ENCODE data around the gene VPS13A. TPM values are rescaled to one million over a fixed set of nuclear protein-coding genes. Genes with fewer than 3 reads are reported as not detected.

Gene VPS13A
- total and polyA plus RNA-seq, 4 donors = 6.6 to 46.1 (median 32.6) TPM

DNA sequence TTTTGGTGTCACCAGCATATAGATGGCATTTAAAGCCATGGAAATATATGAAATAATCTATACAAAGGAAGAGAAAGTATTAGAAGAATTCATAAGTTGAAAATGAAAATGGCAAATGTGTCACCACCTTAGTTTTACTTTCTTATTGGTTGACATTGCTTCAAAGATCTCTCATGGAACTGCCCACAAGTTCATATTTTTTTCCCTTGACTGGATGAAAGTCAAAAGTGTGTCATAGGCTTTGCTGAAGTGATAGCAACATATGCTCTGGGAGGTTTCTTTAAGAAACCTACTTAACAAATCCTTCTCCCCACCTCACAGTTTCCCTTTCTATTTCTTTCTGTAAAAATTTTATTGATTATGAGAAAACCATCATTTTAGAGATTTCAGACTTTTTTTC is 127.2 kb downstream of the VPS13A start:
- Histone ChIP-seq H3K9me3 (ENCODE audit: control insufficient read depth, low read length) (no peaks in the 10 kb centered on the region), H3K27me3 (ENCODE audit: control insufficient read depth in 1 of 2, insufficient read depth in 2 of 2, low read length in 1 of 2) (no peaks in the 10 kb centered on the region), H3K4me3 (ENCODE audit: low read length in 2 of 2) (no peak overlapping the region), H3K27ac (ENCODE audit: low read depth in 1 of 2, low read length in 2 of 2) (no peak overlapping the region), H3K4me1 (ENCODE audit: control insufficient read depth in 1 of 2, insufficient read depth in 2 of 2, low read length in 2 of 2) (no peaks in the 10 kb centered on the region), H3K36me3 (ENCODE audit: control insufficient read depth in 1 of 2, insufficient read depth in 2 of 2, low read length in 1 of 2) (peaks cover 0 to 3% of the 10 kb centered on the region in 2 donors)
- intact Hi-C loops (cut with DNase I) = no loop called here
- DNase-seq = no peak
- no peak for ATAC-seq (ENCODE audit: low FRiP score)

DNA sequence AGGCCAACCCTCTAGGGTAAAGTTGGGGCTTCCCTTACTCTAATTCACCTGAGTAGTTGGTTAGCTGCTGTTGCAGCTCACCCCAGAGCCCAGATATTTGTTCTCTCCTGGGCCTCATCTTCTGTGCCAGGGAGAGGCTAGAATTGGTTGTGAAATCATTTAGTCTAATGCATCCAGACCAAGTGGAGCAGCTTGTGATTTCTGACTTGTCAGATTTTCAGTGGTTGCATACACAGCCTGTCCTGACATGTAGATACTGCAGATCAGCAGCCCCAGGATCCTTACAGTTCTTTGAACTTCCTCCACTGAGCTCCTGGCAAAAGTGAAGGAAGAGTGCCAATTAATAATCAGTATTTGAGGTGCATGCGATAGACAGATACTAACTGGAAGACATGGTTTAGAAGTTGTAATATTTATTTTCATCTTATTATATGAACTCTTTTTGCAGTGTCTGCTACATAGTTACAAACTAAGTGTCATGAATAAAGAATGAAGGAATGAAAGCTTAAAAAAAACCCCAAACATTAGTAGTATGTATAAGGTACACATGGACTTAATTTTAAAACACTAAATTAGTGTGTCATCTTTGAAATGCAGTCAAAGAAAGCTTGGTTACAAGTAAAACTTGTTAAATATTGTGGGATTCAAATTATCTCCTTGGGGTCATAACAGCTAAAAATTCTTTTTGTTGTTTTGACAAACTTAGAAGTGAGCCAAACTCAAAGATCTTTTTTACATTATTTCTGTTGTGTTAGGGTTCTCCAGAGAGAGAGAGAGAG is 128.5 kb downstream of the VPS13A start:
- H3K27ac ChIP-seq (ENCODE audit: low read depth in 1 of 2, low read length in 2 of 2) = no peak overlapping the region
- DNase-seq = no peak
- H3K36me3 ChIP-seq (ENCODE audit: control insufficient read depth in 1 of 2, insufficient read depth in 2 of 2, low read length in 1 of 2) = no peaks in the 10 kb centered on the region
- intact Hi-C loops (cut with DNase I) = no loop called here
- 81 to 82% methylated on average over 1 of the region's 1 CpG for WGBS, 2 donors
- H3K4me3 ChIP-seq (ENCODE audit: low read length in 2 of 2) = no peak overlapping the region
- no peak for ATAC-seq (ENCODE audit: low FRiP score)
- no peaks in the 10 kb centered on the region for H3K4me1 ChIP-seq (ENCODE audit: control insufficient read depth in 1 of 2, insufficient read depth in 2 of 2, low read length in 2 of 2)
- H3K27me3 ChIP-seq (ENCODE audit: control insufficient read depth in 1 of 2, insufficient read depth in 2 of 2, low read length in 1 of 2) = no peaks in the 10 kb centered on the region
- no peaks in the 10 kb centered on the region for H3K9me3 ChIP-seq (ENCODE audit: control insufficient read depth, low read length)

DNA sequence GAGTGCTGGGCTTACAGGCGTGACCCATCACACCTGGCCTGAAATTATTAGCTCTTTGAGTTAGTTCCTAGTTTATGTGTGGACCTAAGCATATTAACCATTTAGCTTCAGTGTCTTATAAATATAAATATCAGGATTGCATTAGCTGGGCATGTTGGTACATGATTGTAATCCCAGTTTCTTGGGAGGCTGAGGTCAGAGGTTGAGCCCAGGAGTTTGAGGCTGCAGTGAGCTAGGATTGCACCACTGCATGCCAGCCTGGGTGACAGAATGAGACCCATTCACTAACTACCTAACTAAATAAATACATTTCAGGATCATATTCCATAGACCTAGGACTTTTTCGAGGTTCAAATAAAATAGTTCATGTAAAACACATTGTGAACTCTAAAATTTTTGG is 129.8 kb downstream of the VPS13A start:
- Histone ChIP-seq H3K4me1 (ENCODE audit: control insufficient read depth in 1 of 2, insufficient read depth in 2 of 2, low read length in 2 of 2) (no peaks in the 10 kb centered on the region), H3K4me3 (ENCODE audit: low read length in 2 of 2) (no peak overlapping the region), H3K27ac (ENCODE audit: low read depth in 1 of 2, low read length in 2 of 2) (no peak overlapping the region), H3K36me3 (ENCODE audit: control insufficient read depth in 1 of 2, insufficient read depth in 2 of 2, low read length in 1 of 2) (no peaks in the 10 kb centered on the region), H3K9me3 (ENCODE audit: control insufficient read depth, low read length) (no peaks in the 10 kb centered on the region), H3K27me3 (ENCODE audit: control insufficient read depth in 1 of 2, insufficient read depth in 2 of 2, low read length in 1 of 2) (no peaks in the 10 kb centered on the region)
- ATAC-seq (ENCODE audit: low FRiP score) (no peak), DNase-seq (no peak)
- WGBS, 2 donors = 96 to 97% methylated on average over 2 of the region's 2 CpGs
- intact Hi-C loops (cut with DNase I) = no loop called here

DNA sequence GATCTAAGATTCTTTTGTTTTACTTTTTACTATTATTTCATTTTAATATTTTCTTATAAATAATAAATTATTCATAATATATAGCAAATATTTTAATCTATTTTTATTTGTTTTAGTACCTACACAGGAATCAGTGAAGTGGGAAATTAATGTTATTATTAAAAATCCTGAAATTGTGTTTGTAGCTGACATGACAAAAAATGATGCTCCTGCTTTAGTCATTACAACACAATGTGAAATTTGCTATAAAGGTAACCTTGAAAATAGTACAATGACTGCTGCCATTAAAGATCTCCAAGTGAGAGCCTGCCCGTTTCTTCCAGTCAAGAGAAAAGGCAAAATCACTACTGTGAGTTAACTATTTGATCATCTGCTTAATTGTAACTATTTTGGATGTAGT is 138.7 kb downstream of the VPS13A start:
- Histone ChIP-seq H3K36me3 (ENCODE audit: control insufficient read depth in 1 of 2, insufficient read depth in 2 of 2, low read length in 1 of 2) (no peaks in the 10 kb centered on the region), H3K27ac (ENCODE audit: low read depth in 1 of 2, low read length in 2 of 2) (no peak overlapping the region), H3K27me3 (ENCODE audit: control insufficient read depth in 1 of 2, insufficient read depth in 2 of 2, low read length in 1 of 2) (no peaks in the 10 kb centered on the region), H3K4me1 (ENCODE audit: control insufficient read depth in 1 of 2, insufficient read depth in 2 of 2, low read length in 2 of 2) (no peaks in the 10 kb centered on the region), H3K4me3 (ENCODE audit: low read length in 2 of 2) (no peak overlapping the region), H3K9me3 (ENCODE audit: control insufficient read depth, low read length) (no peaks in the 10 kb centered on the region)
- no peak for ATAC-seq (ENCODE audit: low FRiP score)
- no peak for DNase-seq
- intact Hi-C loops (cut with DNase I) = no loop called here
- WGBS, 2 donors = 79 to 80% methylated on average over 1 of the region's 1 CpG

DNA sequence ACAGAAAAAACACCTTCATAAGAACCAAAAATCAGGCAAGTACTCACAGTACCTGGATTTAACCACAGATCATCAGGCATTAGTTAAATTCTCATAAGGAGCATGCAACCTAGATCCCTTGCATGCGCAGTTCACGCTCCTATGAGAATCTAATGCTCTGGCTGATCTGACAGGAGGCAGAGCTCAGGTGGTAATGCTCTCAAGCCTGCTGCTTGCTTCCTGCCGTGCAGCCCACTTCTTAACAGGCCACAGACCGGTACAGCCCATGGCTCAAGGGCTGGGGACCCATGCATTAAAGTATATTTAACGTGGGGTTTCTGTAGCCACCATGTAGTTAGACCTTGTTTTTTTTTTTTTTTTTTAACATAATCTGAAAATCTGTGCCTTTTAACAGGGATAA is 147.7 kb downstream of the VPS13A start:
- intact Hi-C loops (cut with DNase I) = no loop called here
- DNase-seq = no peak
- no peak overlapping the region for H3K4me3 ChIP-seq (ENCODE audit: low read length in 2 of 2)
- no peaks in the 10 kb centered on the region for H3K27me3 ChIP-seq (ENCODE audit: control insufficient read depth in 1 of 2, insufficient read depth in 2 of 2, low read length in 1 of 2)
- no peak for ATAC-seq (ENCODE audit: low FRiP score)
- WGBS, 2 donors = 93 to 96% methylated on average over 5 of the region's 5 CpGs
- no peaks in the 10 kb centered on the region for H3K4me1 ChIP-seq (ENCODE audit: control insufficient read depth in 1 of 2, insufficient read depth in 2 of 2, low read length in 2 of 2)
- no peak overlapping the region for H3K27ac ChIP-seq (ENCODE audit: low read depth in 1 of 2, low read length in 2 of 2)
- no peaks in the 10 kb centered on the region for H3K9me3 ChIP-seq (ENCODE audit: control insufficient read depth, low read length)
- peaks cover 2 to 4% of the 10 kb centered on the region in 2 donors for H3K36me3 ChIP-seq (ENCODE audit: control insufficient read depth in 1 of 2, insufficient read depth in 2 of 2, low read length in 1 of 2)

DNA sequence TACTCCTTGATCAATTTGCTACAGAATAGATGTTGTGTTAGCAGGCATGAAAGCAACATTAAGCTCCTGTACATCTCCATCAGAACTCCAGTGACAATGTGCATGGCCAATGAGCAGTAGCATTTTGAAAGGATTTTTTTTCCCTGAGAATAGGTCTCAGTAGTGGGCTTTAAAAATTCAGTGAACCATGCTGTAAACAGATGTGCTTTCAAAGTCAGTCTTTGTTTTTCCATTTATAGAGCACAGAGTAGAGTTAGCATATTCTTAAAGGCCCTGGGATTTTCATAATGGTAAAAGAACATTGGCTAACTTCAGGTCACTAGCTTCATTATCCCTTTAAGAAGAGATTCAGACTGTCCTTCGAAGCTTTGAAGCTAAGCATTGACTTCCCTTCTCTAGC is 150.8 kb downstream of the VPS13A start:
- no peak overlapping the region for H3K27ac ChIP-seq (ENCODE audit: low read depth in 1 of 2, low read length in 2 of 2)
- intact Hi-C loops (cut with DNase I) = no loop called here
- H3K4me3 ChIP-seq (ENCODE audit: low read length in 2 of 2) = no peak overlapping the region
- no peaks in the 10 kb centered on the region for H3K9me3 ChIP-seq (ENCODE audit: control insufficient read depth, low read length)
- no peaks in the 10 kb centered on the region for H3K4me1 ChIP-seq (ENCODE audit: control insufficient read depth in 1 of 2, insufficient read depth in 2 of 2, low read length in 2 of 2)
- H3K27me3 ChIP-seq (ENCODE audit: control insufficient read depth in 1 of 2, insufficient read depth in 2 of 2, low read length in 1 of 2) = no peaks in the 10 kb centered on the region
- peaks cover 2 to 6% of the 10 kb centered on the region in 2 donors for H3K36me3 ChIP-seq (ENCODE audit: control insufficient read depth in 1 of 2, insufficient read depth in 2 of 2, low read length in 1 of 2)
- WGBS, 2 donors = 91 to 94% methylated on average over 1 of the region's 1 CpG
- ATAC-seq (ENCODE audit: low FRiP score) (no peak), DNase-seq (no peak)

DNA sequence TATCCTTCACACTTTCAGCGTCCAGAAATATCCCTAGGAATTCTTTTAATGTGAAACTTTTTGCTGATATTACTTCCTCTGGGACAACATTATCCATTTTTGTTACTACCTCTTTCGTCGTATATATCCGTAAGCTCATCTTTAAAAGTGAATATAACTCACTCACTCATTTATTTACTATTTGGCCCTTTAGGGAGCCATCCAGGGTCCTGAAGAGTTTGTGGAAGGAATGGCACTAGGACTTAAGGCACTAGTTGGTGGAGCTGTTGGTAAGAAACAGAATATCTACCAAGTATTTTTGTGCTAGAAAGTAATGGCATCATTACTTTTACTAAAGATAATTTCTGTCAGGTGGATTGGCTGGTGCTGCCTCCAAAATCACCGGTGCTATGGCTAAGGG is 192.7 kb downstream of the VPS13A start:
- intact Hi-C loops (cut with DNase I) = no loop called here
- H3K4me1 ChIP-seq (ENCODE audit: control insufficient read depth in 1 of 2, insufficient read depth in 2 of 2, low read length in 2 of 2) = no peaks in the 10 kb centered on the region
- 92 to 94% methylated on average over 5 of the region's 5 CpGs for WGBS, 2 donors
- H3K27ac ChIP-seq (ENCODE audit: low read depth in 1 of 2, low read length in 2 of 2) = no peak overlapping the region
- no peaks in the 10 kb centered on the region for H3K9me3 ChIP-seq (ENCODE audit: control insufficient read depth, low read length)
- H3K27me3 ChIP-seq (ENCODE audit: control insufficient read depth in 1 of 2, insufficient read depth in 2 of 2, low read length in 1 of 2) = no peaks in the 10 kb centered on the region
- H3K4me3 ChIP-seq (ENCODE audit: low read length in 2 of 2) = no peak overlapping the region
- peaks cover 0 to 6% of the 10 kb centered on the region in 2 donors for H3K36me3 ChIP-seq (ENCODE audit: control insufficient read depth in 1 of 2, insufficient read depth in 2 of 2, low read length in 1 of 2)
- DNase-seq (no peak), ATAC-seq (ENCODE audit: low FRiP score) (no peak)

DNA sequence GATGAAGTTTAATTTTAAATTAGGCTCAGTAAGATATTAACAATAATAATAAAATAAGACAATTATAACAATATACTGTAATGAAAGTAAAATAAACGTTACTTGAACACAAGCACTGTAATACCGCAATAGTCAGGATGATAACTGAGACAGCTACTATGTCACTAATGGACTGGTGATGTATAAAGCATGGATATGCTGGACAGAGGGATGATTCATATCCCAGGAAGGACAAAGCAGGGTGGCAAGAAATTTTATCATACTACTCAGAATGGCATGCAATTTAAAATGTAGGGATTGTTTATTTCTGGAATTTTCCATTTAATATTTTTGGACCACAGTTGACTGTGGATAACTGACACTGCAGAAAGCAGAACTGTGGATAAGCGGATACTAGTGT is 196.9 kb downstream of the VPS13A start:
- no peak overlapping the region for H3K4me3 ChIP-seq (ENCODE audit: low read length in 2 of 2)
- intact Hi-C loops (cut with DNase I) = no loop called here
- H3K27me3 ChIP-seq (ENCODE audit: control insufficient read depth in 1 of 2, insufficient read depth in 2 of 2, low read length in 1 of 2) = no peaks in the 10 kb centered on the region
- H3K9me3 ChIP-seq (ENCODE audit: control insufficient read depth, low read length) = no peaks in the 10 kb centered on the region
- H3K27ac ChIP-seq (ENCODE audit: low read depth in 1 of 2, low read length in 2 of 2) = no peak overlapping the region
- H3K36me3 ChIP-seq (ENCODE audit: control insufficient read depth in 1 of 2, insufficient read depth in 2 of 2, low read length in 1 of 2) = peaks cover 0 to 6% of the 10 kb centered on the region in 2 donors
- H3K4me1 ChIP-seq (ENCODE audit: control insufficient read depth in 1 of 2, insufficient read depth in 2 of 2, low read length in 2 of 2) = no peaks in the 10 kb centered on the region
- WGBS, 2 donors = 95% methylated on average over 3 of the region's 3 CpGs
- DNase-seq (no peak), ATAC-seq (ENCODE audit: low FRiP score) (no peak)

DNA sequence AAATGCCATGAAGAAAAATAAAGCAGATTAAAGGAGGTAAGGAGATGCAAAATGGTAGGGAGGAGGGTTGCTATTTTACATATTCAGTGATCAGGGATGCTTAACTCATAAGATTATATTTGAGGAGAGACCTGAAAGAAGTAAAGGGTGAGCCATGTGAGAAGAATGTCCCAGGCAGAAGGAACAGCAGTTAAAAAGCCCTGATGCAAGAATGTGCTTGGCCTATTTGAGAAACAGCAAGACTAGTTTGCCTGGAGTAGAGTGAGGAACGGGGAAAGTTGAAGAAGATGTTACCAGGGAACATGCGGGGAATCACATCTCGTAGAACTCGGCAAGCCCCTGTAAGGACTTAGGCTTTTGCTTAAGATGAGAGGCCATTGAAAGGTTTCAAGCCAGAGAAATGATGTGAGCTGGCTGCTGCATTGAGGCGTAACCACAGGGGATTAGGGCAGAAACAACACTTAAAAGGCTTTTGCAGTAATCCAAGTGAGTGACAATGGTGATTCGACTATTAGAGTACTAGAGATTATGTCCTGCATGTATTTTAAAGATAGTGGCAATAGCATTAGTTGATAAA is 198.7 kb downstream of the VPS13A start:
- Histone ChIP-seq H3K4me1 (ENCODE audit: control insufficient read depth in 1 of 2, insufficient read depth in 2 of 2, low read length in 2 of 2) (no peaks in the 10 kb centered on the region), H3K4me3 (ENCODE audit: low read length in 2 of 2) (no peak overlapping the region), H3K9me3 (ENCODE audit: control insufficient read depth, low read length) (no peaks in the 10 kb centered on the region), H3K27ac (ENCODE audit: low read depth in 1 of 2, low read length in 2 of 2) (no peak overlapping the region), H3K27me3 (ENCODE audit: control insufficient read depth in 1 of 2, insufficient read depth in 2 of 2, low read length in 1 of 2) (no peaks in the 10 kb centered on the region), H3K36me3 (ENCODE audit: control insufficient read depth in 1 of 2, insufficient read depth in 2 of 2, low read length in 1 of 2) (peaks cover 0 to 5% of the 10 kb centered on the region in 2 donors)
- 95 to 97% methylated on average over 6 of the region's 6 CpGs for WGBS, 2 donors
- intact Hi-C loops (cut with DNase I) = no loop called here
- ATAC-seq (ENCODE audit: low FRiP score) = no peak
- DNase-seq = no peak

Measured in aorta (tissue), 5 donors.